ENCODE results near the gene PSG1. TPM values are rescaled to one million over a fixed set of nuclear protein-coding genes. Genes with fewer than 3 reads are reported as not detected.

PSG1 gene
- 0.29 and 0.53 TPM in 2 replicates for total RNA-seq

DNA sequence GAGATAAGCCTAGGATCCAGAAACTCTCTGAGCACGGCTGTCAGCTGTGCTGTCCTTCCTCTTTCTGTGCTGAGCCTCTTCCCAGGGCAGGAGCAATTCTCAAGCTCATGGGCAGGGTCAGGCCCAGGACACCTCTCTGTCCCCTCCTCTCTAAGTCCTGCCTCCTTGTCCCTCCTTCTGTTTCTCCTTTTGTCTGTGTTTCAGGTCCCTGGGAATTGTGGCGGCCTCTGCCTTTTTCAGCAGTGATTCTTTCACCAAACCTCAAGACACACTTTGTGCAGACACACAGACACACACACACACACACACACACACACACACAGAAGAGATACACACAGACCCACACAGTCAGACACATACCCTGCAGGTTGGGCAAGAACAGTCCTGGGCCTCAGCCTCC is at the start of gene PSG1:
TSS of gene PSG1 (minus strand) at position 101 of the 400 bp plus-strand sequence. CDS start 132 bp downstream, outside the sequence.

GRCh38 chr19:42917634-42918033 is 38.1 kb upstream of the PSG1 start, which contains the start of gene PSG6:
TSS of gene PSG6 (minus strand) at chr19:42917894. CDS start at chr19:42917792, 102 bp downstream.

Other genes with a start within 250 kb of the PSG1 start
- not detected in 2 replicates for gene PSG3, start 139.2 kb downstream of the PSG1 start, total RNA-seq
- gene PSG8, start 114.0 kb downstream of the PSG1 start, total RNA-seq: not detected in 2 replicates
- gene PSG6, start 38.2 kb upstream of the PSG1 start, total RNA-seq: not detected in 2 replicates
- under 0.01 TPM in 1 of 2 replicates, not detected in the other for gene PSG7, start 57.5 kb upstream of the PSG1 start, total RNA-seq
- gene PSG11, start 146.8 kb upstream of the PSG1 start, total RNA-seq: 0.71 TPM in 1 of 2 replicates, not detected in the other
- 0.29 TPM in 1 of 2 replicates, not detected in the other for gene PSG2, start 203.0 kb upstream of the PSG1 start, total RNA-seq